Thymus (tissue), 11 donors: Measurements from ENCODE around the gene CCNL2. TPM values are rescaled to one million over a fixed set of nuclear protein-coding genes. Genes with fewer than 3 reads are reported as not detected.

Experiments used
- DNase-seq, 9 donors: peaks; one replicate each; pipeline ENCODE4 v3.0.0-alpha.2; 2013; ENCODE audit warnings: low spot score in 9 of 9, low read depth in 6 of 9, missing footprints in 1 of 9
- H3K27ac ChIP-seq, 2 donors: one replicate each; pipeline ENCODE4 v1.5.1; 2013; ENCODE audit warnings: control low read depth in 1 of 2, low read depth in 1 of 2, low read length in 1 of 2, mild to moderate bottlenecking in 1 of 2, moderate library complexity in 1 of 2
- H3K27me3 ChIP-seq, 2 donors: one replicate each; pipeline ENCODE4 v1.5.1; 2013; ENCODE audit warnings: low read length in 1 of 2; ENCODE audit not compliant: control insufficient read depth in 2 of 2, insufficient read depth in 1 of 2
- H3K36me3 ChIP-seq, 2 donors: one replicate each; pipeline ENCODE4 v1.5.1; 2013; ENCODE audit warnings: low read length in 1 of 2, mild to moderate bottlenecking in 1 of 2, moderate library complexity in 1 of 2; ENCODE audit not compliant: control insufficient read depth in 2 of 2, insufficient read depth in 2 of 2
- H3K4me1 ChIP-seq, 2 donors: one replicate each; pipeline ENCODE4 v1.5.1; 2013; ENCODE audit warnings: low read length in 2 of 2; ENCODE audit not compliant: control insufficient read depth in 2 of 2, insufficient read depth in 2 of 2
- H3K4me3 ChIP-seq, 2 donors: one replicate each; pipeline ENCODE4 v1.5.1; 2013; ENCODE audit warnings: low read length in 2 of 2, control low read depth in 1 of 2, mild to moderate bottlenecking in 1 of 2
- H3K9me3 ChIP-seq, 2 donors: one replicate each; pipeline ENCODE4 v1.5.1; 2013; ENCODE audit warnings: low read length in 1 of 2, mild to moderate bottlenecking in 1 of 2; ENCODE audit not compliant: control insufficient read depth in 2 of 2, insufficient read depth in 1 of 2
- WGBS: extraction: QIAGEN DNeasy Blood & Tissue Kit; methylation state at CpG from one replicate; pipeline ENCODE4 v1.1.7; 2013; 5-methylcytosine and 5-hydroxymethylcytosine counted together
- polyA plus RNA-seq: library from polyadenylated mRNA; stranded (reverse); fragments of 200-250 nt; gene quantifications from one replicate; pipeline ENCODE4 v1.2.3, GENCODE V29; 2013
- total RNA-seq: library from RNA; stranded (reverse); fragments of 120-200 nt; gene quantifications from one replicate; pipeline ENCODE4 v1.2.4, GENCODE V29; 2013
- donor health status: healthy.

Gene CCNL2
- total and polyA plus RNA-seq, 2 donors, result 73.8 to 340 TPM

- Histone ChIP-seq H3K27me3 (peaks cover 0 to 7% of the 10 kb centered on the region in 2 donors), H3K9me3 (peaks cover 3 to 14% of the 10 kb centered on the region in 2 donors), H3K4me3 (no peak overlapping the region), H3K27ac (no peak overlapping the region), H3K36me3 (peaks cover 0 to 3% of the 10 kb centered on the region in 2 donors), H3K4me1 (peaks cover 14 to 16% of the 10 kb centered on the region in 2 donors)
- 98% methylated on average over 5 of the region's 5 CpGs for WGBS
- no peak for DNase-seq
These were observed 31.8 kb downstream of the CCNL2 start for GRCh38 chr1:1367315-1367714.

- 95% methylated on average over 3 of the region's 3 CpGs for whole genome bisulfite sequencing
- Histone ChIP-seq H3K9me3 (peaks cover 3 to 12% of the 10 kb centered on the region in 2 donors), H3K27ac (no peak overlapping the region), H3K4me1 (peaks cover 7 to 9% of the 10 kb centered on the region in 2 donors), H3K36me3 (no peaks in the 10 kb centered on the region), H3K27me3 (peaks cover 3 to 13% of the 10 kb centered on the region in 2 donors), H3K4me3 (no peak overlapping the region)
- no peak for DNase-seq
These were observed 32.5 kb downstream of the CCNL2 start for GRCh38 chr1:1366699-1367066.

- Histone ChIP-seq H3K4me3 (no peak overlapping the region), H3K36me3 (no peaks in the 10 kb centered on the region), H3K27ac (no peak overlapping the region), H3K9me3 (peaks cover 3 to 6% of the 10 kb centered on the region in 2 donors), H3K27me3 (peaks cover 9 to 19% of the 10 kb centered on the region in 2 donors), H3K4me1 (peaks cover 1 to 4% of the 10 kb centered on the region in 2 donors)
- DNase-seq, result no peak
- 86% methylated on average over 10 of the region's 10 CpGs for WGBS
These were observed 33.0 kb downstream of the CCNL2 start for GRCh38 chr1:1365875-1366698.

GRCh38 chr1:1364266-1364665, 34.9 kb downstream of the CCNL2 start:
- peaks cover 0 to 2% of the 10 kb centered on the region in 2 donors for H3K4me1 ChIP-seq
- H3K36me3 ChIP-seq, result no peaks in the 10 kb centered on the region
- no peak overlapping the region for H3K4me3 ChIP-seq
- no peak overlapping the region for H3K27ac ChIP-seq
- peaks cover 3 to 6% of the 10 kb centered on the region in 2 donors for H3K9me3 ChIP-seq
- 90% methylated on average over 14 of the region's 14 CpGs for WGBS
- no peak for DNase-seq
- peaks cover 16 to 37% of the 10 kb centered on the region in 2 donors for H3K27me3 ChIP-seq

DNA sequence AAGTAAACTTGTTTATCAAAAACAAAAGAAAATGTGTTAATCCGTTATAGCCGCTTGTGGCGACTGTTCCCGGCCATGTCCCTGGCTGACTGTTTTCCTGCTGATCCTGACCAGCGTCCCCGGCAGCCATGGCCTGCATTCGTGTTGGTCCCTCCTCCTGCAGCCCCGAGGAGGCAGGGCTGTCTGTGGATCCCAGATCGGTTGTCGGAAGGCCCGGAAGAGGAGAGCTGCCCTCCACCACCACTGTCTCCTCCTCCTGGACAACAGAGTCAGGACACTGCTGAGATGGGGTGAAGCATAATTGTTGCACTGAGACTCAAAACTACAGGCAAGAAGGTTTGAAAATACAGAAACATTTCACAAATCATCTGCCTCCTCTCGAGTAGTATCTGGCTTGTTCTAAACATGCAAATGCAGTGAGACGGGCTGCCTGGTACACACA, 37.1 kb downstream of the CCNL2 start:
- DNase-seq, result no peak
- WGBS, result 31% methylated on average over 13 of the region's 13 CpGs
- Histone ChIP-seq H3K36me3 (no peaks in the 10 kb centered on the region), H3K4me3 (no peak overlapping the region), H3K4me1 (peaks cover 0 to 14% of the 10 kb centered on the region in 2 donors), H3K9me3 (peaks cover 1 to 6% of the 10 kb centered on the region in 2 donors), H3K27ac (no peak overlapping the region), H3K27me3 (peaks cover 34 to 60% of the 10 kb centered on the region in 2 donors)

GRCh38 chr1:1361233-1361981, 37.7 kb downstream of the CCNL2 start:
- H3K27me3 ChIP-seq, result peaks cover 40 to 65% of the 10 kb centered on the region in 2 donors
- no peak for DNase-seq
- H3K4me3 ChIP-seq, result no peak overlapping the region
- H3K9me3 ChIP-seq, result peaks cover 1 to 6% of the 10 kb centered on the region in 2 donors
- no peaks in the 10 kb centered on the region for H3K36me3 ChIP-seq
- H3K4me1 ChIP-seq, result peaks cover 0 to 14% of the 10 kb centered on the region in 2 donors
- no peak overlapping the region for H3K27ac ChIP-seq
- WGBS, result 75% methylated on average over 35 of the region's 35 CpGs

- Histone ChIP-seq H3K4me1 (peaks cover 0 to 14% of the 10 kb centered on the region in 2 donors), H3K27me3 (peaks cover 48 to 73% of the 10 kb centered on the region in 2 donors), H3K27ac (no peak overlapping the region), H3K4me3 (no peak overlapping the region), H3K36me3 (no peaks in the 10 kb centered on the region), H3K9me3 (peaks cover 0 to 2% of the 10 kb centered on the region in 2 donors)
- 85% methylated on average over 20 of the region's 20 CpGs for WGBS
- no peak for DNase-seq
These were observed 38.5 kb downstream of the CCNL2 start for GRCh38 chr1:1360506-1361169.

GRCh38 chr1:1359664-1360468, 39.3 kb downstream of the CCNL2 start:
- Histone ChIP-seq H3K4me3 (no peak overlapping the region), H3K9me3 (no peaks in the 10 kb centered on the region), H3K27ac (no peak overlapping the region), H3K4me1 (peaks cover 0 to 14% of the 10 kb centered on the region in 2 donors), H3K27me3 (peaks cover 56 to 80% of the 10 kb centered on the region in 2 donors), H3K36me3 (no peaks in the 10 kb centered on the region)
- no peak for DNase-seq
- 86% methylated on average over 28 of the region's 28 CpGs for WGBS
